Measurements from ENCODE around the gene FTCD. TPM values are rescaled to one million over a fixed set of nuclear protein-coding genes. Genes with fewer than 3 reads are reported as not detected.
A peak's percentile ranks its signal among the peaks of the same experiment; 100 is the strongest.

The FTCD gene
- total and polyA plus RNA-seq, 2 donors (not counting 1 experiment from before 2014, with no cell fraction given): 0.27 to 1.3 TPM

GRCh38 chr21:46100906-46101305 lies 54.5 kb downstream of the FTCD start:
- H3K9ac ChIP-seq (ENCODE audit: insufficient read depth, low read length): no peak overlapping the region
- peaks cover 5% of the 10 kb centered on the region for H4K20me1 ChIP-seq (ENCODE audit: control insufficient read depth, extremely low read depth, insufficient read depth, low read length)
- peak overlapping the region; percentile 79 to 91 (median 90) for H3K4me3 ChIP-seq (replicated peaks in 1 of 4; ENCODE audit: control extremely low read depth in 1 of 4, insufficient read depth in 1 of 4, low read depth in 3 of 4, low read length in 4 of 4)
- no peak overlapping the region for H2AFZ ChIP-seq (ENCODE audit: low read length)
- peak overlapping the region; percentile 83 for H3K4me2 ChIP-seq (ENCODE audit: extremely low read depth, insufficient read depth, low read length)
- H3K79me2 ChIP-seq (ENCODE audit: control insufficient read depth, insufficient read depth, low read length): peaks cover 77% of the 10 kb centered on the region
- H3K27me3 ChIP-seq (ENCODE audit: control insufficient read depth, insufficient read depth, low read length): no peaks in the 10 kb centered on the region
- peak overlapping the region; percentile 86 for H3K27ac ChIP-seq (ENCODE audit: insufficient read depth, low read length)
- H3K36me3 ChIP-seq (ENCODE audit: control insufficient read depth, insufficient read depth, low read length): peaks cover 5% of the 10 kb centered on the region
- peaks cover 2% of the 10 kb centered on the region for H3K4me1 ChIP-seq (ENCODE audit: control insufficient read depth, extremely low read depth, insufficient read depth, low read length)
- no peaks in the 10 kb centered on the region for H3K9me3 ChIP-seq (ENCODE audit: control insufficient read depth, insufficient read depth, low read depth, low read length)
- no peak for DNase-seq (ENCODE audit: low read depth in 2 of 2)
- TF ChIP-seq CTCF (conservative IDR thresholded peaks at IDR 0.05 in 1 of 2, IDR thresholded peaks at IDR 0.05 in 1 of 2; ENCODE audit: low read depth in 1 of 2, low read length in 2 of 2) (no peak), EZH2 (IDR thresholded peaks at IDR 0.05; ENCODE audit: low read length, missing control alignments) (no peak)

GRCh38 chr21:46100426-46100825 lies 55.0 kb downstream of the FTCD start:
- no peak overlapping the region for H2AFZ ChIP-seq (ENCODE audit: low read length)
- no peaks in the 10 kb centered on the region for H3K27me3 ChIP-seq (ENCODE audit: control insufficient read depth, insufficient read depth, low read length)
- peak; percentile 71 to 76 for DNase-seq (ENCODE audit: low read depth in 2 of 2)
- TF ChIP-seq EZH2 (IDR thresholded peaks at IDR 0.05; ENCODE audit: low read length, missing control alignments): no peak
- no peak for TF ChIP-seq CTCF (conservative IDR thresholded peaks at IDR 0.05 in 1 of 2, IDR thresholded peaks at IDR 0.05 in 1 of 2; ENCODE audit: low read depth in 1 of 2, low read length in 2 of 2)
- peaks cover 5% of the 10 kb centered on the region for H4K20me1 ChIP-seq (ENCODE audit: control insufficient read depth, extremely low read depth, insufficient read depth, low read length)
- peaks cover 2% of the 10 kb centered on the region for H3K4me1 ChIP-seq (ENCODE audit: control insufficient read depth, extremely low read depth, insufficient read depth, low read length)
- H3K36me3 ChIP-seq (ENCODE audit: control insufficient read depth, insufficient read depth, low read length): peaks cover 5% of the 10 kb centered on the region
- H3K4me3 ChIP-seq (replicated peaks in 1 of 4; ENCODE audit: control extremely low read depth in 1 of 4, insufficient read depth in 1 of 4, low read depth in 3 of 4, low read length in 4 of 4): peak overlapping the region; percentile 79 to 91 (median 90)
- H3K9me3 ChIP-seq (ENCODE audit: control insufficient read depth, insufficient read depth, low read depth, low read length): no peaks in the 10 kb centered on the region
- H3K9ac ChIP-seq (ENCODE audit: insufficient read depth, low read length): no peak overlapping the region
- peaks cover 72% of the 10 kb centered on the region for H3K79me2 ChIP-seq (ENCODE audit: control insufficient read depth, insufficient read depth, low read length)
- peak overlapping the region; percentile 86 for H3K27ac ChIP-seq (ENCODE audit: insufficient read depth, low read length)
- peak overlapping the region; percentile 83 for H3K4me2 ChIP-seq (ENCODE audit: extremely low read depth, insufficient read depth, low read length)

DNA sequence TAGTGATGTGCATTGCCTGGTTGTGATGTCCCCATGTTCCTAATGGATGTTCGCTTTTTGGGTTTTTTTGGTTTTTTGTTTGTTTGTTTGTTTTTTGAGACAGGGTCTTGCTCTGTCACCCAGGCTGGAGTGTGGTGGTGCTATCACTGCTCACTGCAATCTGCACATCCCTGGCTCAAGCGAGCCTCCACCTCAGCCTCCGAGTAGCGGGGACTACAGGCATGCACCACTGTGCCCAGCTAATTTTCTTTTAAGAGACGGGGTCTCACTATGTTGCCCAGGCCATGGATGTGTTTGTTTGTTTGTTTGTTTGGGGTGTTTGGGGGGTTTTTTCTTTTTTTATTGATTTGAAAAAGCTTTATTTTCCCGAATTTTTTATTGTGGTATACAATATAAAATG lies 55.4 kb downstream of the FTCD start:
- Histone ChIP-seq H3K9ac (ENCODE audit: insufficient read depth, low read length) (no peak overlapping the region), H3K4me2 (ENCODE audit: extremely low read depth, insufficient read depth, low read length) (peak overlapping the region; percentile 83), H2AFZ (ENCODE audit: low read length) (no peak overlapping the region), H3K27me3 (ENCODE audit: control insufficient read depth, insufficient read depth, low read length) (no peaks in the 10 kb centered on the region), H3K79me2 (ENCODE audit: control insufficient read depth, insufficient read depth, low read length) (peaks cover 68% of the 10 kb centered on the region), H3K4me1 (ENCODE audit: control insufficient read depth, extremely low read depth, insufficient read depth, low read length) (peaks cover 2% of the 10 kb centered on the region), H3K27ac (ENCODE audit: insufficient read depth, low read length) (peak overlapping the region; percentile 86), H3K9me3 (ENCODE audit: control insufficient read depth, insufficient read depth, low read depth, low read length) (no peaks in the 10 kb centered on the region), H4K20me1 (ENCODE audit: control insufficient read depth, extremely low read depth, insufficient read depth, low read length) (peaks cover 5% of the 10 kb centered on the region), H3K36me3 (ENCODE audit: control insufficient read depth, insufficient read depth, low read length) (peaks cover 7% of the 10 kb centered on the region), H3K4me3 (replicated peaks in 1 of 4; ENCODE audit: control extremely low read depth in 1 of 4, insufficient read depth in 1 of 4, low read depth in 3 of 4, low read length in 4 of 4) (peak overlapping the region; percentile 79 to 91 (median 90))
- DNase-seq (ENCODE audit: low read depth in 2 of 2): no peak
- TF ChIP-seq CTCF (conservative IDR thresholded peaks at IDR 0.05 in 1 of 2, IDR thresholded peaks at IDR 0.05 in 1 of 2; ENCODE audit: low read depth in 1 of 2, low read length in 2 of 2) (no peak), EZH2 (IDR thresholded peaks at IDR 0.05; ENCODE audit: low read length, missing control alignments) (no peak)

All from fibroblast of lung (primary cell).